Measurements from ENCODE around the gene PAQR8.
"Not testable (repeated sequence)": the region's sequence is repeated elsewhere in the genome, so short reads cannot be mapped to it uniquely, and the experiment has no call there.

- TF ChIP-seq CTCF, POLR2A, POLR2AphosphoS5, EP300 (IDR thresholded peaks at IDR 0.05): not testable (repeated sequence)
These were observed 71.3 kb downstream of the PAQR8 start for GRCh38 chr6:52433294-52433693.
